ENCODE data around the gene MICALL2. TPM values are rescaled to one million over a fixed set of nuclear protein-coding genes. Genes with fewer than 3 reads are reported as not detected.

The MICALL2 gene
- total and polyA plus RNA-seq, 2 donors (not counting 1 experiment from before 2014, with no cell fraction given), result 11.7 to 60.1 TPM

- Histone ChIP-seq H3K9me3 (ENCODE audit: control insufficient read depth, insufficient read depth, low read depth, low read length) (no peaks in the 10 kb centered on the region), H3K79me2 (ENCODE audit: control insufficient read depth, insufficient read depth, low read length) (no peaks in the 10 kb centered on the region), H3K27ac (ENCODE audit: insufficient read depth, low read length) (no peak overlapping the region), H3K9ac (ENCODE audit: insufficient read depth, low read length) (no peak overlapping the region), H4K20me1 (ENCODE audit: control insufficient read depth, extremely low read depth, insufficient read depth, low read length) (no peaks in the 10 kb centered on the region), H3K4me2 (ENCODE audit: extremely low read depth, insufficient read depth, low read length) (no peak overlapping the region), H3K4me1 (ENCODE audit: control insufficient read depth, extremely low read depth, insufficient read depth, low read length) (no peaks in the 10 kb centered on the region), H2AFZ (ENCODE audit: low read length) (no peak overlapping the region), H3K36me3 (ENCODE audit: control insufficient read depth, insufficient read depth, low read length) (no peaks in the 10 kb centered on the region), H3K4me3 (replicated peaks in 1 of 4; ENCODE audit: control extremely low read depth in 1 of 4, insufficient read depth in 1 of 4, low read depth in 3 of 4, low read length in 4 of 4) (no peak overlapping the region), H3K27me3 (ENCODE audit: control insufficient read depth, insufficient read depth, low read length) (peaks cover 5% of the 10 kb centered on the region)
- DNase-seq (ENCODE audit: low read depth in 2 of 2), result no peak
- TF ChIP-seq EZH2 (IDR thresholded peaks at IDR 0.05; ENCODE audit: low read length, missing control alignments), result no peak
These were observed 43.8 kb downstream of the MICALL2 start for GRCh38 chr7:1415389-1415990.

GRCh38 chr7:1413936-1414639, 45.2 kb downstream of the MICALL2 start:
- no peaks in the 10 kb centered on the region for H4K20me1 ChIP-seq (ENCODE audit: control insufficient read depth, extremely low read depth, insufficient read depth, low read length)
- TF ChIP-seq EZH2 (IDR thresholded peaks at IDR 0.05; ENCODE audit: low read length, missing control alignments) (no peak), CTCF (conservative IDR thresholded peaks at IDR 0.05 in 1 of 2, IDR thresholded peaks at IDR 0.05 in 1 of 2; ENCODE audit: low read depth in 1 of 2, low read length in 2 of 2) (no peak)
- no peak for DNase-seq (ENCODE audit: low read depth in 2 of 2)

GRCh38 chr7:1412322-1413261, 46.7 kb downstream of the MICALL2 start:
- H4K20me1 ChIP-seq (ENCODE audit: control insufficient read depth, extremely low read depth, insufficient read depth, low read length), result no peaks in the 10 kb centered on the region
- H3K4me2 ChIP-seq (ENCODE audit: extremely low read depth, insufficient read depth, low read length), result no peak overlapping the region
- H3K36me3 ChIP-seq (ENCODE audit: control insufficient read depth, insufficient read depth, low read length), result no peaks in the 10 kb centered on the region
- no peaks in the 10 kb centered on the region for H3K4me1 ChIP-seq (ENCODE audit: control insufficient read depth, extremely low read depth, insufficient read depth, low read length)
- no peak overlapping the region for H3K9ac ChIP-seq (ENCODE audit: insufficient read depth, low read length)
- no peak overlapping the region for H3K27ac ChIP-seq (ENCODE audit: insufficient read depth, low read length)
- peaks cover 10% of the 10 kb centered on the region for H3K27me3 ChIP-seq (ENCODE audit: control insufficient read depth, insufficient read depth, low read length)
- peak; percentile 63 to 78 for DNase-seq (ENCODE audit: low read depth in 2 of 2)
- H3K9me3 ChIP-seq (ENCODE audit: control insufficient read depth, insufficient read depth, low read depth, low read length), result no peaks in the 10 kb centered on the region
- H2AFZ ChIP-seq (ENCODE audit: low read length), result no peak overlapping the region
- peak; percentile 43 to 58 for TF ChIP-seq CTCF (conservative IDR thresholded peaks at IDR 0.05 in 1 of 2, IDR thresholded peaks at IDR 0.05 in 1 of 2; ENCODE audit: low read depth in 1 of 2, low read length in 2 of 2)
- TF ChIP-seq EZH2 (IDR thresholded peaks at IDR 0.05; ENCODE audit: low read length, missing control alignments), result no peak
- H3K4me3 ChIP-seq (replicated peaks in 1 of 4; ENCODE audit: control extremely low read depth in 1 of 4, insufficient read depth in 1 of 4, low read depth in 3 of 4, low read length in 4 of 4), result no peak overlapping the region
- H3K79me2 ChIP-seq (ENCODE audit: control insufficient read depth, insufficient read depth, low read length), result no peaks in the 10 kb centered on the region

More at GRCh38 chr7:1413936-1414639, 45.2 kb downstream of the MICALL2 start:
- Histone ChIP-seq H3K4me2 (ENCODE audit: extremely low read depth, insufficient read depth, low read length) (no peak overlapping the region), H3K36me3 (ENCODE audit: control insufficient read depth, insufficient read depth, low read length) (no peaks in the 10 kb centered on the region), H3K4me3 (replicated peaks in 1 of 4; ENCODE audit: control extremely low read depth in 1 of 4, insufficient read depth in 1 of 4, low read depth in 3 of 4, low read length in 4 of 4) (no peak overlapping the region), H3K79me2 (ENCODE audit: control insufficient read depth, insufficient read depth, low read length) (no peaks in the 10 kb centered on the region), H3K27me3 (ENCODE audit: control insufficient read depth, insufficient read depth, low read length) (peaks cover 5% of the 10 kb centered on the region), H3K27ac (ENCODE audit: insufficient read depth, low read length) (no peak overlapping the region), H3K9ac (ENCODE audit: insufficient read depth, low read length) (no peak overlapping the region), H3K9me3 (ENCODE audit: control insufficient read depth, insufficient read depth, low read depth, low read length) (no peaks in the 10 kb centered on the region), H3K4me1 (ENCODE audit: control insufficient read depth, extremely low read depth, insufficient read depth, low read length) (no peaks in the 10 kb centered on the region), H2AFZ (ENCODE audit: low read length) (no peak overlapping the region)

Data from fibroblast of lung (primary cell).